K562 (cell line): Measurements from ENCODE around the gene OLFM3.

Source experiments
- CTCF ChIP-seq, 3 experiments: IDR thresholded peaks in 2 of 3; conservative IDR thresholded peaks in 1 of 3; 2 replicates each; pipeline ENCODE4 v1.5.1; 2011 to 2012; ENCODE audit warnings: low read length in 3 of 3, mild to moderate bottlenecking in 3 of 3, control low read depth in 2 of 3, improper control_type of control experiment in 1 of 3, inconsistent platforms in 1 of 3, low read depth in 1 of 3, mixed read lengths in 1 of 3, moderate library complexity in 1 of 3; ENCODE audit not compliant: insufficient read depth in 2 of 3
- SMAD3 ChIP-seq: fragments of 450-650 bp; formaldehyde crosslinking; conservative IDR thresholded peaks from 2 replicates; pipeline ENCODE4 v1.4.0; 2020; ENCODE audit warnings: mild to moderate bottlenecking
- TAF1 ChIP-seq: IDR thresholded peaks from 2 replicates; pipeline ENCODE4 v1.6.1; 2011; ENCODE audit warnings: mild to moderate bottlenecking, low read length, moderate library complexity; ENCODE audit not compliant: insufficient read depth, control insufficient read depth, severe bottlenecking; ENCODE audit errors: extremely low read depth

- no peak for TF ChIP-seq CTCF (IDR thresholded peaks at IDR 0.05 in 2 of 3, conservative IDR thresholded peaks at IDR 0.05 in 1 of 3; ENCODE audit: insufficient read depth in 2 of 3, low read depth in 1 of 3, low read length in 3 of 3)
- TF ChIP-seq TAF1: no peak
- no peak for TF ChIP-seq SMAD3 (CRISPR knock-in tag)
Measured at GRCh38 chr1:101757985-101758384, 238.7 kb downstream of the OLFM3 start.
